SIG-M5 treated with dmso at 0.1 percent for 504 hours (cell line): ENCODE data around the gene AFAP1.
"Not testable (repeated sequence)": the region's sequence is repeated elsewhere in the genome, so short reads cannot be mapped to it uniquely, and the experiment has no call there.

ENCODE experiments used
- DNase-seq: peaks from one replicate; lab custom pipeline; 2025; ENCODE audit not compliant: unreplicated experiment; lab: John Stamatoyannopoulos, UW

Gene AFAP1

GRCh38 chr4:7947927-7948326 is 8.3 kb upstream of the AFAP1 start:
- DNase-seq: no peak

- no peak for DNase-seq
Measured at GRCh38 chr4:7945709-7946380, 6.2 kb upstream of the AFAP1 start.

GRCh38 chr4:7944599-7945220 is 5.0 kb upstream of the AFAP1 start:
- no peak for DNase-seq

- DNase-seq: not testable (repeated sequence)
Measured at GRCh38 chr4:7943688-7944087, 4.0 kb upstream of the AFAP1 start.

DNA sequence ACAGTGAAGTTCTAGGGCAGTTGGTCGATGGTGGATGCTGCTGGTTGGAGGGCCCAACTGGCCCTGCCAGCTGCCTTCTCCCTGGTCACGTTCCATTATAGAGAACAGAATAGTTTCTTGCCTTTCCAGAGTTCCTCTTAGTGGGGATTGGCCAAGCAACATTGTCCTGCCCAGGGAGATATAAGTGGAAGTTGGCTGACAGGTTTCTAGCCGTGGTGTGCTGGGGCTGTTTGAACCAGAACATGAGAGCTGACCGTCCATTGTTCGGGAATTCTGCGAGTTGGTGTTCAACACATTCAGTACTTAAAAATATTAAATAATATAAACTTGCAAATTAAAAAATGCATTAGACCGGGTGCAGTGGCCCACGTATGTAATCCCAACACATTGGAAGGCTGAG is 3.5 kb upstream of the AFAP1 start:
- DNase-seq: no peak

- DNase-seq: no peak
Measured at GRCh38 chr4:7941965-7942496, 2.4 kb upstream of the AFAP1 start.

GRCh38 chr4:7941111-7941964 is 1.7 kb upstream of the AFAP1 start:
- no peak for DNase-seq

DNA sequence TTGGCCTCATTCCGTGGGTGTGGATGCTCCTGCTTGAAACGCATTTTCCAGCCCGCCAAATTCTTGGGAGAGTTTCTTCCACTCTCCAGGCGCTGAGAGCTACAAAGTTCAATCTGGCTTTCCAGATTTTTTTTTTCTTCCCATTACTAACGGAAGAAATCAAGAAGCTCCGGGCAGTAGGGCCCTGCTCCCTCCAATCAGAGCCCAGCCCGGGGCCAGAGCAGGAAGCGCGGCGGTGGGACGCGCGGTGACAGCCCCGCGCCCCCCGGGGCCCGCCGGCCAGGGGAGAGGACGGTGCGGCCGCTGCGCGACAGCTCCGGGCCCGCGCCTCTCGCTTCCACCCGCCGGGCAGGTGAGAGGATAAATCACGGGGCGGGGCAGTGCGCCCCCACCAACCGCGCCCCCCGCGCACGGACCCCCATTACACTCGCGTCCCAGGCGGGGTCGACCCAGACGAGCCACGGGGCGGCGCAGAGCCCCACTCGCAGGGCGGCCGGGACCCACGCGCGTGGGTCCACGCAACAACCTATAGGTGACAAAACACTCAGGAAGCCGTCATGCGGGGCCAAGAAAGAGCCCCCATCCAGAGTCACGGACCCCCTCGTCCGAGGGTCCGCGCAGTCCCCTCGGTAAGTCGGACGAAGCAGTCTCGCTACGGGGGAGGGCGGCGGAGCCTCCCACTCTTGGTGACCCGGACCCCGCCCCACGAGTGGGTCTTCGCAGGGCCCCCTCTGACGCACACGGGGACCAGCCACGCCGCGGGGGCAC is 868 bp downstream of the AFAP1 start:
- DNase-seq: no peak

- no peak for DNase-seq
Measured at GRCh38 chr4:7938266-7938608, 1.4 kb downstream of the AFAP1 start.

GRCh38 chr4:7937006-7937405 is 2.7 kb downstream of the AFAP1 start:
- DNase-seq: peak; percentile 76

- no peak for DNase-seq
Measured at GRCh38 chr4:7933651-7934510, 5.8 kb downstream of the AFAP1 start.

DNA sequence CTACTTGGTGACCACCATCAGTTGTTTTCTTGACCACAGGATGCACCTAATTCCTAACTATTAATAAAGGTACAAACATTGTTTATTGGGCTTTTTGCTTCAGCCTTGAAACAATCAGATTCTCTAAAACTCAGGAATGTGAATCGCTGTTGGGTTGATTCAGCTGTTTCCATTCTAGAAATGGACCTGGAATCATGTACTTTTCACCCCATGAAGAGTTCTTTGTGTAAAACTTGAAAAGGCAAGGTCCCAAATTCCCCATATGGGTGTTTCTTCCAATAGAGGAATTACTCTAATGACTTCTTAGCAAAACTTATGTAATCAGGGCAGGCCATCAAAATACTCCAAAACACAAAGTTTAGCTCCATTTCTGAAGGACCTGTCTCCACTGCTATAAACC is 7.4 kb downstream of the AFAP1 start:
- DNase-seq: no peak

- DNase-seq: no peak
Measured at GRCh38 chr4:7929118-7929951, 10.3 kb downstream of the AFAP1 start.

- no peak for DNase-seq
Measured at GRCh38 chr4:7928711-7929110, 10.9 kb downstream of the AFAP1 start.

GRCh38 chr4:7926822-7927221 is 12.8 kb downstream of the AFAP1 start:
- DNase-seq: no peak

- DNase-seq: no peak
Measured at GRCh38 chr4:7924570-7924969, 15.1 kb downstream of the AFAP1 start.

GRCh38 chr4:7924163-7924562 is 15.5 kb downstream of the AFAP1 start:
- no peak for DNase-seq

- DNase-seq: no peak
Measured at GRCh38 chr4:7922466-7922865, 17.2 kb downstream of the AFAP1 start.

DNA sequence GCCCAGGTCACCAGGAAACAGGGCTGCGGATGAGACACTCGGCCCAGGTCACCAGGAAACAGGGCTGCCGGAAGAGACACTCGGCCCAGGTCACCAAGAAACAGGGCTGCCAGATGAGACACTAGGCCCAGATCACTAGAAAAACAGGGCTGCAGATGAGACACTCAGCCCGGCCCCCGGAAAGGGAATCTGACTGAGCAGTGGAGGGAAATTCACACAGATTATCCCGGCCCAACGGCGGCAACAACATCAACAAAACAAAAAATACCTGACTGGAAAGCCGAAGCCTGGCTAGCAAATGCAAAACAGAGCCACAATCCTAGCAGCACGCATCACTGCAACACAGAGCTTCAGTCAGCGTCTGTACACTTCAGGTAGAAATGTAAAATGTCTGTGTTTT is 20.7 kb downstream of the AFAP1 start:
- no peak for DNase-seq
